ENCODE measurements around the gene SLC39A8. TPM values are rescaled to one million over a fixed set of nuclear protein-coding genes. Genes with fewer than 3 reads are reported as not detected.

SLC39A8 gene
- total RNA-seq, 2 donors from 2014 or later, result 13.4 to 24.8 TPM

Other genes starting within 250 kb of the SLC39A8 start
- 10 to 100 TPM; 31.4 to 35.7 TPM for gene NFKB1, start 155.9 kb upstream of the SLC39A8 start, total RNA-seq